HEK293 (cell line): Measurements from ENCODE around the gene GPATCH2.

Experiments
- CTCF ChIA-PET: fragments of 350-600 bp; formaldehyde crosslinking; extraction: SDS; loops from one replicate; lab custom pipeline; 2021; ENCODE audit warnings: antibody characterized with exemption; lab: Yijun Ruan, JAX
- POLR2A ChIA-PET: fragments of 300-600 bp; formaldehyde crosslinking; extraction: SDS; loops from one replicate; lab custom pipeline; 2020; ENCODE audit warnings: antibody characterized with exemption, inconsistent platforms; lab: Yijun Ruan, JAX
- H3K27ac ChIP-seq: fragments of 200-500 bp; sonication (Bioruptor generic); 2 replicates; pipeline ENCODE4 v1.5.1; 2014; ENCODE audit warnings: low read depth, low read length, control low read depth, inconsistent platforms; ENCODE audit errors: extremely low read depth
- H3K36me3 ChIP-seq, 2 experiments: fragments of 200-500 bp in 1 of 2; sonication (Bioruptor generic) in 1 of 2; 1 replicate in 1 of 2; 2 replicates in 1 of 2; pipeline ENCODE4 v1.5.1; 2014 to 2017; ENCODE audit warnings: inconsistent platforms in 2 of 2, low read length in 2 of 2; ENCODE audit not compliant: control insufficient read depth in 2 of 2, insufficient read depth in 1 of 2
- H3K4me1 ChIP-seq: fragments of 200-500 bp; sonication (Bioruptor generic); 2 replicates; pipeline ENCODE4 v1.5.1; 2014; ENCODE audit warnings: mild to moderate bottlenecking, low read length, inconsistent platforms; ENCODE audit not compliant: control insufficient read depth, insufficient read depth
- H3K4me3 ChIP-seq: 2 replicates; pipeline ENCODE4 v1.5.1; 2011; ENCODE audit warnings: low read depth, mild to moderate bottlenecking, control low read depth, low read length, moderate library complexity
- H3K9me3 ChIP-seq: fragments of 200-500 bp; sonication (Bioruptor generic); 2 replicates; pipeline ENCODE4 v1.5.1; 2014; ENCODE audit warnings: low read depth, low read length, inconsistent platforms; ENCODE audit not compliant: control insufficient read depth, insufficient read depth
- BCL6B ChIP-seq: fragments of 450-650 bp; formaldehyde crosslinking; IDR thresholded peaks from 2 replicates; pipeline ENCODE4 v1.5.1; 2017; ENCODE audit warnings: missing biosample characterization, missing genetic modification characterization
- GLIS1 ChIP-seq: fragments of 450-650 bp; formaldehyde crosslinking; IDR thresholded peaks from 2 replicates; pipeline ENCODE4 v1.5.1; 2016; ENCODE audit warnings: missing biosample characterization, missing genetic modification characterization
- KLF1 ChIP-seq: fragments of 450-650 bp; formaldehyde crosslinking; IDR thresholded peaks from 2 replicates; pipeline ENCODE4 v1.5.1; 2016; ENCODE audit warnings: missing biosample characterization, missing genetic modification characterization
- OVOL3 ChIP-seq: fragments of 450-650 bp; formaldehyde crosslinking; IDR thresholded peaks from 2 replicates; pipeline ENCODE4 v1.5.1; 2016; ENCODE audit warnings: missing biosample characterization, missing genetic modification characterization
- ZBTB8A ChIP-seq: fragments of 450-650 bp; formaldehyde crosslinking; IDR thresholded peaks from 2 replicates; pipeline ENCODE4 v1.5.1; 2016; ENCODE audit warnings: missing biosample characterization, missing genetic modification characterization
- ZNF155 ChIP-seq: fragments of 450-650 bp; formaldehyde crosslinking; IDR thresholded peaks from 2 replicates; pipeline ENCODE4 v1.5.1; 2016; ENCODE audit warnings: missing biosample characterization, missing genetic modification characterization
- ZNF16 ChIP-seq: fragments of 450-650 bp; formaldehyde crosslinking; IDR thresholded peaks from 2 replicates; pipeline ENCODE4 v1.5.1; 2016; ENCODE audit warnings: low read depth, missing biosample characterization, missing genetic modification characterization
- ZNF174 ChIP-seq: fragments of 450-650 bp; formaldehyde crosslinking; IDR thresholded peaks from 2 replicates; pipeline ENCODE4 v1.5.0; 2017; ENCODE audit warnings: missing biosample characterization, mild to moderate bottlenecking, missing genetic modification characterization
- ZNF23 ChIP-seq: fragments of 450-650 bp; formaldehyde crosslinking; IDR thresholded peaks from 2 replicates; pipeline ENCODE4 v1.5.1; 2016; ENCODE audit warnings: missing biosample characterization, missing genetic modification characterization, borderline replicate concordance
- ZNF324 ChIP-seq: fragments of 450-650 bp; formaldehyde crosslinking; IDR thresholded peaks from 2 replicates; pipeline ENCODE4 v1.5.1; 2016; ENCODE audit warnings: missing biosample characterization, missing genetic modification characterization
- ZNF354C ChIP-seq: fragments of 450-650 bp; formaldehyde crosslinking; IDR thresholded peaks from 2 replicates; pipeline ENCODE4 v1.5.1; 2016; ENCODE audit warnings: missing biosample characterization, missing genetic modification characterization, low read depth, borderline replicate concordance
- ZNF449 ChIP-seq: fragments of 450-650 bp; formaldehyde crosslinking; IDR thresholded peaks from 2 replicates; pipeline ENCODE4 v1.5.1; 2017; ENCODE audit warnings: missing biosample characterization, mild to moderate bottlenecking, missing genetic modification characterization, moderate library complexity
- ZNF629 ChIP-seq: fragments of 450-650 bp; formaldehyde crosslinking; IDR thresholded peaks from 2 replicates; pipeline ENCODE4 v1.5.1; 2017; ENCODE audit warnings: missing biosample characterization, missing genetic modification characterization
- ZNF670 ChIP-seq: fragments of 450-650 bp; formaldehyde crosslinking; IDR thresholded peaks from 2 replicates; pipeline ENCODE4 v1.5.1; 2016; ENCODE audit warnings: missing biosample characterization, missing genetic modification characterization, low read depth
- ZNF692 ChIP-seq: fragments of 450-650 bp; formaldehyde crosslinking; IDR thresholded peaks from 2 replicates; pipeline ENCODE4 v1.5.1; 2016; ENCODE audit warnings: missing biosample characterization, missing genetic modification characterization
- ZNF792 ChIP-seq: fragments of 450-650 bp; formaldehyde crosslinking; IDR thresholded peaks from 2 replicates; pipeline ENCODE4 v1.5.1; 2016; ENCODE audit warnings: missing biosample characterization, missing genetic modification characterization
- TF ChIP-seq, protein P1 (sequence below): fragments of 450-650 bp; formaldehyde crosslinking; IDR thresholded peaks from 2 replicates; pipeline ENCODE4 v1.5.1; 2016; ENCODE audit warnings: missing biosample characterization, missing genetic modification characterization, borderline replicate concordance

GPATCH2 gene

DNA sequence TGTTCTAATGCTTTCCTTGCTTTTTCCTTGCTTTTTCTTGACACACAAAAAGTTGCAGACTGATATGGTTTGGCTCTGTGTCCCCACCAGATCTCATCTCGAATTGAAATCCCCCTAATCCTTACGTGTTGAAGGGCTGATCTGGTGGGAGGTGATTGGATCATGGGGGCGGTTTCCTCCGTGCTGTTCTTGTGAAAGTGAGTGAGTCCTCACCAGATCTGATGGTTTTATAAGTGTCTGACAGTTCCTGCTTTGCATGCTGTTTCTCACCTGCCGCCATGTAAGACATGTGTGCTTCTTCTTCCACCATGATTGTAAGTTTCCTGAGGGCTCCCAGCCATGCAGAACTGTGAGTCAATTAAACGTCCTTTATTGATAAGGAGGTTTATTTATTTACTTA lies 11.6 kb upstream of the GPATCH2 start:
- H3K9me3 ChIP-seq = no peaks in the 10 kb centered on the region
- H3K4me1 ChIP-seq = no peaks in the 10 kb centered on the region
- CTCF ChIA-PET = no interaction called here
- H3K27ac ChIP-seq = no peak overlapping the region
- no peaks in the 10 kb centered on the region for H3K36me3 ChIP-seq
- POLR2A ChIA-PET = no interaction called here
- TF ChIP-seq ZNF449 (tag by site-specific recombination) (no peak), BCL6B (tag by site-specific recombination) (no peak), KLF1 (tag by site-specific recombination) (no peak), ZNF354C (tag by site-specific recombination) (no peak), ZNF324 (tag by site-specific recombination) (no peak), ZNF692 (tag by site-specific recombination) (no peak), ZNF792 (tag by site-specific recombination) (no peak), ZNF629 (tag by site-specific recombination) (no peak)
- H3K4me3 ChIP-seq = no peak overlapping the region

DNA sequence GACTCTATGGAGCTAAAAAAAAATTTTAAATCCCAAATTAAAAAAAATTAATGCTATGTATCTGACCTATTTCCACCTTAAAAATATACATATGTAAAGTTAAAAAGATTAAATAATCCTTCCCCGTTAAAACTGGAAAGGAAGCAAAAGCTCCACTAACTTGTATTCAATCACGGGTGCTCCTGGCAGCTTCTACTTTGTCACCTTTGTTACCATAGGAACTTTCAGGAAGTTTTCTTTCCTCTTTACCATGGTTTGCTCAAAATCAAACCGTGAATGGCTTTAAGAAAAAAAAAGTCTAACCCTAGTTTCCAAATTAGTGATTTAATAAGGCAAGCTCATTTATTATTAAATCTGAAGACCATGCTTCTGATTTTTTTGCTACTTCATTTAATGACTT lies 3.5 kb downstream of the GPATCH2 start:
- TF ChIP-seq, protein P1, sequence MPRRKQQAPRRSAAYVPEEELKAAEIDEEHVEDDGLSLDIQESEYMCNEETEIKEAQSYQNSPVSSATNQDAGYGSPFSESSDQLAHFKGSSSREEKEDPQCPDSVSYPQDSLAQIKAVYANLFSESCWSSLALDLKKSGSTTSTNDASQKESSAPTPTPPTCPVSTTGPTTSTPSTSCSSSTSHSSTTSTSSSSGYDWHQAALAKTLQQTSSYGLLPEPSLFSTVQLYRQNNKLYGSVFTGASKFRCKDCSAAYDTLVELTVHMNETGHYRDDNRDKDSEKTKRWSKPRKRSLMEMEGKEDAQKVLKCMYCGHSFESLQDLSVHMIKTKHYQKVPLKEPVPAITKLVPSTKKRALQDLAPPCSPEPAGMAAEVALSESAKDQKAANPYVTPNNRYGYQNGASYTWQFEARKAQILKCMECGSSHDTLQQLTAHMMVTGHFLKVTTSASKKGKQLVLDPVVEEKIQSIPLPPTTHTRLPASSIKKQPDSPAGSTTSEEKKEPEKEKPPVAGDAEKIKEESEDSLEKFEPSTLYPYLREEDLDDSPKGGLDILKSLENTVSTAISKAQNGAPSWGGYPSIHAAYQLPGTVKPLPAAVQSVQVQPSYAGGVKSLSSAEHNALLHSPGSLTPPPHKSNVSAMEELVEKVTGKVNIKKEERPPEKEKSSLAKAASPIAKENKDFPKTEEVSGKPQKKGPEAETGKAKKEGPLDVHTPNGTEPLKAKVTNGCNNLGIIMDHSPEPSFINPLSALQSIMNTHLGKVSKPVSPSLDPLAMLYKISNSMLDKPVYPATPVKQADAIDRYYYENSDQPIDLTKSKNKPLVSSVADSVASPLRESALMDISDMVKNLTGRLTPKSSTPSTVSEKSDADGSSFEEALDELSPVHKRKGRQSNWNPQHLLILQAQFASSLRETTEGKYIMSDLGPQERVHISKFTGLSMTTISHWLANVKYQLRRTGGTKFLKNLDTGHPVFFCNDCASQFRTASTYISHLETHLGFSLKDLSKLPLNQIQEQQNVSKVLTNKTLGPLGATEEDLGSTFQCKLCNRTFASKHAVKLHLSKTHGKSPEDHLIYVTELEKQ = no peak
- TF ChIP-seq ZNF670 (tag by site-specific recombination) (no peak), ZNF16 (no peak), ZBTB8A (tag by site-specific recombination) (no peak), ZNF354C (tag by site-specific recombination) (no peak), OVOL3 (tag by site-specific recombination) (no peak), ZNF174 (tag by site-specific recombination) (no peak), GLIS1 (tag by site-specific recombination) (no peak), ZNF155 (no peak), ZNF23 (no peak)
- H3K36me3 ChIP-seq = no peaks in the 10 kb centered on the region
- no peak overlapping the region for H3K27ac ChIP-seq
- ChIA-PET POLR2A (interaction anchor here (0.6 kb wide), 1 partner anchor 554 kb away, joined by 4 read pairs; no protein-coding TSS in a partner anchor), CTCF (no interaction called here)
- no peaks in the 10 kb centered on the region for H3K9me3 ChIP-seq
- no peak overlapping the region for H3K4me3 ChIP-seq
- H3K4me1 ChIP-seq = peaks cover 5% of the 10 kb centered on the region
